HEK293 (cell line): ENCODE data around the gene CARNS1.

ENCODE experiments used
- CTCF ChIA-PET: fragments of 350-600 bp; formaldehyde crosslinking; extraction: SDS; loops from one replicate; lab custom pipeline; 2021; ENCODE audit warnings: antibody characterized with exemption; lab: Yijun Ruan, JAX
- POLR2A ChIA-PET: fragments of 300-600 bp; formaldehyde crosslinking; extraction: SDS; loops from one replicate; lab custom pipeline; 2020; ENCODE audit warnings: antibody characterized with exemption, inconsistent platforms; lab: Yijun Ruan, JAX
- H3K27ac ChIP-seq: fragments of 200-500 bp; sonication (Bioruptor generic); 2 replicates; pipeline ENCODE4 v1.5.1; 2014; ENCODE audit warnings: low read depth, low read length, control low read depth, inconsistent platforms; ENCODE audit errors: extremely low read depth
- H3K36me3 ChIP-seq, 2 experiments: fragments of 200-500 bp in 1 of 2; sonication (Bioruptor generic) in 1 of 2; 1 replicate in 1 of 2; 2 replicates in 1 of 2; pipeline ENCODE4 v1.5.1; 2014 to 2017; ENCODE audit warnings: inconsistent platforms in 2 of 2, low read length in 2 of 2; ENCODE audit not compliant: control insufficient read depth in 2 of 2, insufficient read depth in 1 of 2
- H3K4me1 ChIP-seq: fragments of 200-500 bp; sonication (Bioruptor generic); 2 replicates; pipeline ENCODE4 v1.5.1; 2014; ENCODE audit warnings: mild to moderate bottlenecking, low read length, inconsistent platforms; ENCODE audit not compliant: control insufficient read depth, insufficient read depth
- H3K4me3 ChIP-seq: 2 replicates; pipeline ENCODE4 v1.5.1; 2011; ENCODE audit warnings: low read depth, mild to moderate bottlenecking, control low read depth, low read length, moderate library complexity
- H3K9me3 ChIP-seq: fragments of 200-500 bp; sonication (Bioruptor generic); 2 replicates; pipeline ENCODE4 v1.5.1; 2014; ENCODE audit warnings: low read depth, low read length, inconsistent platforms; ENCODE audit not compliant: control insufficient read depth, insufficient read depth
- BCL11A ChIP-seq: fragments of 450-650 bp; formaldehyde crosslinking; IDR thresholded peaks from 2 replicates; pipeline ENCODE4 v1.5.1; 2016; ENCODE audit warnings: low read depth, missing biosample characterization, missing genetic modification characterization
- GLIS1 ChIP-seq: fragments of 450-650 bp; formaldehyde crosslinking; IDR thresholded peaks from 2 replicates; pipeline ENCODE4 v1.5.1; 2016; ENCODE audit warnings: missing biosample characterization, missing genetic modification characterization
- PATZ1 ChIP-seq: fragments of 450-650 bp; formaldehyde crosslinking; IDR thresholded peaks from 2 replicates; pipeline ENCODE4 v1.5.1; 2016; ENCODE audit warnings: missing biosample characterization, missing genetic modification characterization
- PRDM1 ChIP-seq: fragments of 450-650 bp; formaldehyde crosslinking; IDR thresholded peaks from 2 replicates; pipeline ENCODE4; 2016; ENCODE audit warnings: missing biosample characterization, missing genetic modification characterization
- PRDM10 ChIP-seq: fragments of 450-650 bp; formaldehyde crosslinking; IDR thresholded peaks from 2 replicates; pipeline ENCODE4 v1.5.1; 2016; ENCODE audit warnings: missing biosample characterization, missing genetic modification characterization
- ZBTB49 ChIP-seq: fragments of 450-650 bp; formaldehyde crosslinking; IDR thresholded peaks from 2 replicates; pipeline ENCODE4 v1.5.1; 2016; ENCODE audit warnings: missing biosample characterization, missing genetic modification characterization, low read depth
- ZNF174 ChIP-seq: fragments of 450-650 bp; formaldehyde crosslinking; IDR thresholded peaks from 2 replicates; pipeline ENCODE4 v1.5.0; 2017; ENCODE audit warnings: missing biosample characterization, mild to moderate bottlenecking, missing genetic modification characterization
- ZNF202 ChIP-seq: fragments of 450-650 bp; formaldehyde crosslinking; IDR thresholded peaks from 2 replicates; pipeline ENCODE4 v1.5.1; 2016; ENCODE audit warnings: missing biosample characterization, missing genetic modification characterization, borderline replicate concordance
- ZNF24 ChIP-seq: fragments of 450-650 bp; formaldehyde crosslinking; IDR thresholded peaks from 2 replicates; pipeline ENCODE4 v1.5.1; 2016; ENCODE audit warnings: missing biosample characterization, missing genetic modification characterization
- ZNF292 ChIP-seq: fragments of 450-650 bp; formaldehyde crosslinking; IDR thresholded peaks from 2 replicates; pipeline ENCODE4 v1.5.1; 2016; ENCODE audit warnings: low read depth, missing biosample characterization, missing genetic modification characterization, borderline replicate concordance
- ZNF37A ChIP-seq: fragments of 450-650 bp; IDR thresholded peaks from 2 replicates; pipeline ENCODE4 v1.5.1; 2018; ENCODE audit warnings: missing biosample characterization, missing genetic modification characterization
- ZNF623 ChIP-seq: fragments of 450-650 bp; formaldehyde crosslinking; IDR thresholded peaks from 2 replicates; pipeline ENCODE4 v1.5.1; 2016; ENCODE audit warnings: missing biosample characterization, missing genetic modification characterization
- ZNF658 ChIP-seq: fragments of 450-650 bp; formaldehyde crosslinking; IDR thresholded peaks from 2 replicates; pipeline ENCODE4; 2016; ENCODE audit warnings: missing biosample characterization, missing genetic modification characterization
- ZNF791 ChIP-seq: fragments of 450-650 bp; formaldehyde crosslinking; IDR thresholded peaks from 2 replicates; pipeline ENCODE4 v1.5.1; 2016; ENCODE audit warnings: missing biosample characterization, missing genetic modification characterization
- ZNF837 ChIP-seq: fragments of 450-650 bp; formaldehyde crosslinking; IDR thresholded peaks from 2 replicates; pipeline ENCODE4 v1.5.1; 2016; ENCODE audit warnings: missing biosample characterization, missing genetic modification characterization
- ZSCAN16 ChIP-seq: fragments of 450-650 bp; formaldehyde crosslinking; IDR thresholded peaks from 2 replicates; pipeline ENCODE4 v1.5.1; 2016; ENCODE audit warnings: missing biosample characterization, missing genetic modification characterization

Gene CARNS1

GRCh38 chr11:67453816-67454732, 38.6 kb downstream of the CARNS1 start:
- Histone ChIP-seq H3K9me3 (no peaks in the 10 kb centered on the region), H3K27ac (no peak overlapping the region), H3K36me3 (no peaks in the 10 kb centered on the region), H3K4me1 (no peaks in the 10 kb centered on the region), H3K4me3 (no peak overlapping the region)
- POLR2A ChIA-PET: no interaction called here
- CTCF ChIA-PET: no interaction called here
- TF ChIP-seq ZNF37A (no peak), PRDM10 (tag by site-specific recombination) (no peak), BCL11A (tag by site-specific recombination) (no peak), ZNF24 (tag by site-specific recombination) (no peak), PATZ1 (tag by site-specific recombination) (no peak), PRDM1 (tag by site-specific recombination) (no peak), ZSCAN16 (no peak), GLIS1 (no peak), ZBTB49 (tag by site-specific recombination) (no peak), ZNF791 (tag by site-specific recombination) (no peak), ZNF202 (tag by site-specific recombination) (no peak), ZNF623 (tag by site-specific recombination) (no peak), ZNF658 (tag by site-specific recombination) (no peak), ZNF174 (tag by site-specific recombination) (no peak), ZNF837 (no peak)

- no peak for TF ChIP-seq ZNF292 (tag by site-specific recombination)
- TF ChIP-seq, all 188 proteins: peak for 0
- POLR2A ChIA-PET: interaction anchor here (0.5 kb wide), 1 partner anchor 73 kb away, joined by 3 read pairs; no protein-coding TSS in a partner anchor
- no peaks in the 10 kb centered on the region for H3K4me1 ChIP-seq
- H3K9me3 ChIP-seq: no peaks in the 10 kb centered on the region
- H3K27ac ChIP-seq: no peak within 1 kb of the TSS
- H3K4me3 ChIP-seq: no peak within 1 kb of the TSS
- CTCF ChIA-PET: interaction anchor here (0.6 to 0.7 kb wide), 2 partner anchors 43 to 1466 kb away, joined by 3 read pairs; no protein-coding TSS in a partner anchor
- H3K36me3 ChIP-seq: no peaks in the 10 kb centered on the region
These were observed 39.6 kb downstream of the CARNS1 start, which contains the start of gene CABP4 for GRCh38 chr11:67455054-67455453. TSS of gene CABP4 (plus strand) at chr11:67455354. CDS start at chr11:67455424, 70 bp downstream.
